H9 (cell line): ENCODE measurements around the gene MTF1. TPM values are rescaled to one million over a fixed set of nuclear protein-coding genes. Genes with fewer than 3 reads are reported as not detected.

Source experiments
- DNase-seq: peaks from one replicate; pipeline ENCODE4 v3.0.0-alpha.2; 2017
- H2AFZ ChIP-seq: one replicate; pipeline ENCODE4 v1.6.1; 2013; ENCODE audit warnings: mild to moderate bottlenecking, low read length, control low read depth, moderate library complexity
- H2AK5ac ChIP-seq: 2 replicates; pipeline ENCODE4 v1.6.1; 2013; ENCODE audit warnings: low read length, control low read depth, mixed read lengths; ENCODE audit not compliant: insufficient read length
- H2BK120ac ChIP-seq: one replicate; pipeline ENCODE4 v1.6.1; 2013; ENCODE audit warnings: low read depth, mild to moderate bottlenecking, low read length, control low read depth, inconsistent platforms; ENCODE audit not compliant: poor library complexity, severe bottlenecking
- H2BK12ac ChIP-seq: 2 replicates; pipeline ENCODE4 v1.6.1; 2013; ENCODE audit warnings: low read length, control low read depth, mixed read lengths, low read depth; ENCODE audit not compliant: insufficient read length
- H2BK15ac ChIP-seq: 2 replicates; pipeline ENCODE4 v1.6.1; 2013; ENCODE audit warnings: low read depth, low read length, control low read depth
- H2BK20ac ChIP-seq: one replicate; pipeline ENCODE4 v1.6.1; 2013; ENCODE audit warnings: low read depth, mild to moderate bottlenecking, low read length, control low read depth, inconsistent platforms; ENCODE audit not compliant: poor library complexity, severe bottlenecking
- H2BK5ac ChIP-seq: 2 replicates; pipeline ENCODE4 v1.6.1; 2013; ENCODE audit warnings: low read length, control low read depth, mixed read lengths; ENCODE audit not compliant: insufficient read length
- H3K14ac ChIP-seq: 2 replicates; pipeline ENCODE4 v1.6.1; 2013; ENCODE audit warnings: low read length, control low read depth; ENCODE audit not compliant: insufficient read depth
- H3K18ac ChIP-seq: 2 replicates; pipeline ENCODE4 v1.6.1; 2013; ENCODE audit warnings: low read depth, mild to moderate bottlenecking, mixed read lengths, low read length, control low read depth; ENCODE audit not compliant: insufficient read length
- H3K23ac ChIP-seq: 2 replicates; pipeline ENCODE4 v1.6.1; 2013; ENCODE audit warnings: low read length, control low read depth, mixed read lengths, low read depth; ENCODE audit not compliant: insufficient read length
- H3K23me2 ChIP-seq: 2 replicates; pipeline ENCODE4 v1.6.1; 2013; ENCODE audit warnings: low read depth, mild to moderate bottlenecking, mixed read lengths, low read length, control low read depth; ENCODE audit not compliant: insufficient read length, poor library complexity, severe bottlenecking
- H3K27ac ChIP-seq: 2 replicates; pipeline ENCODE4 v1.5.1; 2013; ENCODE audit warnings: low read length, control low read depth, mixed read lengths, low read depth; ENCODE audit not compliant: insufficient read length
- H3K27me3 ChIP-seq: 2 replicates; pipeline ENCODE4 v1.6.1; 2013; ENCODE audit warnings: low read length, control low read depth, inconsistent platforms; ENCODE audit not compliant: insufficient read depth
- H3K4ac ChIP-seq: 2 replicates; pipeline ENCODE4 v1.6.1; 2013; ENCODE audit warnings: low read depth, mild to moderate bottlenecking, control low read depth, inconsistent platforms, low read length, moderate library complexity
- H3K4me1 ChIP-seq: 2 replicates; pipeline ENCODE4 v1.6.1; 2013; ENCODE audit warnings: low read length, control low read depth, inconsistent platforms; ENCODE audit not compliant: insufficient read depth
- H3K4me2 ChIP-seq: 2 replicates; pipeline ENCODE4 v1.6.1; 2013; ENCODE audit warnings: low read length, control low read depth, mixed read lengths; ENCODE audit not compliant: insufficient read length, insufficient read depth
- H3K56ac ChIP-seq: 2 replicates; pipeline ENCODE4 v1.6.1; 2013; ENCODE audit warnings: low read depth, mild to moderate bottlenecking, mixed read lengths, low read length, control low read depth; ENCODE audit not compliant: insufficient read length
- H3K79me1 ChIP-seq: 2 replicates; pipeline ENCODE4 v1.6.1; 2013; ENCODE audit warnings: low read depth, mild to moderate bottlenecking, moderate library complexity, low read length, control low read depth, inconsistent platforms; ENCODE audit not compliant: insufficient read depth, poor library complexity, severe bottlenecking
- H3K79me2 ChIP-seq: 2 replicates; pipeline ENCODE4 v1.6.1; 2013; ENCODE audit warnings: low read length, control low read depth, inconsistent platforms; ENCODE audit not compliant: insufficient read depth
- H3K9ac ChIP-seq: 2 replicates; pipeline ENCODE4 v1.6.1; 2013; ENCODE audit warnings: low read length, control low read depth, mixed read lengths; ENCODE audit not compliant: insufficient read length; ENCODE audit errors: extremely low read depth
- H3K9me3 ChIP-seq: one replicate; pipeline ENCODE4 v1.6.1; 2013; ENCODE audit warnings: low read depth, low read length, inconsistent platforms; ENCODE audit not compliant: control insufficient read depth
- H3T11ph ChIP-seq: one replicate; pipeline ENCODE4 v1.6.1; 2013; ENCODE audit warnings: mild to moderate bottlenecking, low read length, control low read depth, inconsistent platforms
- H4K20me1 ChIP-seq: one replicate; pipeline ENCODE4 v1.6.1; 2013; ENCODE audit not compliant: control insufficient read depth, insufficient read length, insufficient read depth
- H4K5ac ChIP-seq: 2 replicates; pipeline ENCODE4 v1.6.1; 2013; ENCODE audit warnings: low read depth, mild to moderate bottlenecking, mixed read lengths, low read length, control low read depth; ENCODE audit not compliant: insufficient read length
- H4K8ac ChIP-seq: replicated peaks from 2 replicates; pipeline ENCODE4 v1.6.1; 2013; ENCODE audit warnings: low read length, control low read depth, mixed read lengths, low read depth; ENCODE audit not compliant: insufficient read length
- H4K91ac ChIP-seq: 2 replicates; pipeline ENCODE4 v1.6.1; 2013; ENCODE audit warnings: low read depth, mild to moderate bottlenecking, moderate library complexity, mixed read lengths, low read length, control low read depth; ENCODE audit not compliant: insufficient read length
- H3K27ac Mint-ChIP-seq, 3 experiments: 2 replicates in 2 of 3; 3 replicates in 1 of 3; pipeline ENCODE4 v1.8.0; 2020 to 2021; ENCODE audit warnings: mixed read lengths in 3 of 3, mild to moderate bottlenecking in 1 of 3, moderate library complexity in 1 of 3
- H3K27me3 Mint-ChIP-seq: 2 replicates; pipeline ENCODE4 v1.8.0; 2021; ENCODE audit warnings: low read depth, mild to moderate bottlenecking, moderate library complexity, mixed read lengths
- H3K36me3 Mint-ChIP-seq, 3 experiments: 2 replicates in 2 of 3; 3 replicates in 1 of 3; pipeline ENCODE4 v1.8.0; 2020 to 2021; ENCODE audit warnings: low read depth in 3 of 3, mixed read lengths in 3 of 3; ENCODE audit not compliant: insufficient read depth in 1 of 3
- H3K4me1 Mint-ChIP-seq, 2 experiments: 2 replicates each; pipeline ENCODE4 v1.8.0; 2020; ENCODE audit warnings: mixed read lengths in 2 of 2
- H3K4me3 Mint-ChIP-seq, 2 experiments: 2 replicates in 1 of 2; 3 replicates in 1 of 2; pipeline ENCODE4 v1.8.0; 2020 to 2021; ENCODE audit warnings: mild to moderate bottlenecking in 2 of 2, mixed read lengths in 2 of 2, moderate library complexity in 1 of 2
- H3K9me3 Mint-ChIP-seq, 2 experiments: 2 replicates in 1 of 2; 3 replicates in 1 of 2; pipeline ENCODE4 v1.8.0; 2020; ENCODE audit warnings: mild to moderate bottlenecking in 2 of 2, mixed read lengths in 2 of 2, moderate library complexity in 1 of 2
- CTCF ChIP-seq: fragments of 200-600 bp; sonication (generic); conservative IDR thresholded peaks from 3 replicates; pipeline ENCODE4 v1.8.0; 2021; ENCODE audit warnings: antibody characterized with exemption, mild to moderate bottlenecking
- WGBS: extraction: QIAGEN DNeasy Blood & Tissue Kit; methylation state at CpG from one replicate; pipeline ENCODE4 v1.1.7; 2013; ENCODE audit warnings: missing lambda C conversion rate, low lambda C conversion rate, mixed read lengths; ENCODE audit not compliant: insufficient read length; ENCODE audit errors: extremely low coverage; 5-methylcytosine and 5-hydroxymethylcytosine counted together
- total RNA-seq: library from RNA; stranded (reverse); gene quantifications from 2 replicates; pipeline ENCODE4 v1.2.1, GENCODE V29; 2021

Gene MTF1
- total RNA-seq, 1 experiment from 2014 or later = 17.0 TPM

GRCh38 chr1:37883671-37884070 lies 24.3 kb upstream of the MTF1 start:
- no peaks in the 10 kb centered on the region for H3K27me3 Mint-ChIP-seq
- H3K9me3 Mint-ChIP-seq = no peaks in the 10 kb centered on the region
- no peak overlapping the region for H2BK12ac ChIP-seq
- no peak overlapping the region for H3K4me3 Mint-ChIP-seq
- no peak overlapping the region for H2BK15ac ChIP-seq
- H2BK120ac ChIP-seq = no peak overlapping the region
- DNase-seq = no peak
- no peaks in the 10 kb centered on the region for H3K4me1 ChIP-seq
- H2AK5ac ChIP-seq = no peak overlapping the region
- H3K79me2 ChIP-seq = no peaks in the 10 kb centered on the region
- no peaks in the 10 kb centered on the region for H4K20me1 ChIP-seq
- H3K23me2 ChIP-seq = no peaks in the 10 kb centered on the region
- no peak overlapping the region for H2BK20ac ChIP-seq
- no peak overlapping the region for H3K27ac Mint-ChIP-seq
- no peak overlapping the region for H4K5ac ChIP-seq
- no peaks in the 10 kb centered on the region for H3K9me3 ChIP-seq
- no peaks in the 10 kb centered on the region for H3K4me1 Mint-ChIP-seq
- no peaks in the 10 kb centered on the region for H3K79me1 ChIP-seq
- no peak overlapping the region for H3K27ac ChIP-seq
- no peak overlapping the region for H3K9ac ChIP-seq
- peaks cover 7 to 75% (median 60%) of the 10 kb centered on the region in 3 experiments; a peak in 6 of 7 replicates for H3K36me3 Mint-ChIP-seq
- H3T11ph ChIP-seq = no peak overlapping the region
- H3K4ac ChIP-seq = no peak overlapping the region
- H2AFZ ChIP-seq = no peak overlapping the region
- no peak for TF ChIP-seq CTCF
- no peak overlapping the region for H3K56ac ChIP-seq
- H3K18ac ChIP-seq = no peak overlapping the region
- no peak overlapping the region for H4K91ac ChIP-seq
- no peaks in the 10 kb centered on the region for H3K27me3 ChIP-seq
- no CpG with 5 or more reads among the region's 5 CpGs for WGBS
- no peak overlapping the region for H2BK5ac ChIP-seq
- no peak overlapping the region for H3K23ac ChIP-seq
- H4K8ac ChIP-seq = no peak overlapping the region
- no peak overlapping the region for H3K14ac ChIP-seq
- no peak overlapping the region for H3K4me2 ChIP-seq
